H9 (cell line): Measurements from ENCODE around the gene CDK5RAP1. TPM values are rescaled to one million over a fixed set of nuclear protein-coding genes. Genes with fewer than 3 reads are reported as not detected.

ENCODE experiments used
- DNase-seq: peaks from one replicate; pipeline ENCODE4 v3.0.0-alpha.2; 2017
- H2AFZ ChIP-seq: one replicate; pipeline ENCODE4 v1.6.1; 2013; ENCODE audit warnings: mild to moderate bottlenecking, low read length, control low read depth, moderate library complexity
- H2AK5ac ChIP-seq: 2 replicates; pipeline ENCODE4 v1.6.1; 2013; ENCODE audit warnings: low read length, control low read depth, mixed read lengths; ENCODE audit not compliant: insufficient read length
- H2BK120ac ChIP-seq: one replicate; pipeline ENCODE4 v1.6.1; 2013; ENCODE audit warnings: low read depth, mild to moderate bottlenecking, low read length, control low read depth, inconsistent platforms; ENCODE audit not compliant: poor library complexity, severe bottlenecking
- H2BK12ac ChIP-seq: 2 replicates; pipeline ENCODE4 v1.6.1; 2013; ENCODE audit warnings: low read length, control low read depth, mixed read lengths, low read depth; ENCODE audit not compliant: insufficient read length
- H2BK15ac ChIP-seq: 2 replicates; pipeline ENCODE4 v1.6.1; 2013; ENCODE audit warnings: low read depth, low read length, control low read depth
- H2BK20ac ChIP-seq: one replicate; pipeline ENCODE4 v1.6.1; 2013; ENCODE audit warnings: low read depth, mild to moderate bottlenecking, low read length, control low read depth, inconsistent platforms; ENCODE audit not compliant: poor library complexity, severe bottlenecking
- H2BK5ac ChIP-seq: 2 replicates; pipeline ENCODE4 v1.6.1; 2013; ENCODE audit warnings: low read length, control low read depth, mixed read lengths; ENCODE audit not compliant: insufficient read length
- H3K14ac ChIP-seq: 2 replicates; pipeline ENCODE4 v1.6.1; 2013; ENCODE audit warnings: low read length, control low read depth; ENCODE audit not compliant: insufficient read depth
- H3K18ac ChIP-seq: 2 replicates; pipeline ENCODE4 v1.6.1; 2013; ENCODE audit warnings: low read depth, mild to moderate bottlenecking, mixed read lengths, low read length, control low read depth; ENCODE audit not compliant: insufficient read length
- H3K23ac ChIP-seq: 2 replicates; pipeline ENCODE4 v1.6.1; 2013; ENCODE audit warnings: low read length, control low read depth, mixed read lengths, low read depth; ENCODE audit not compliant: insufficient read length
- H3K23me2 ChIP-seq: 2 replicates; pipeline ENCODE4 v1.6.1; 2013; ENCODE audit warnings: low read depth, mild to moderate bottlenecking, mixed read lengths, low read length, control low read depth; ENCODE audit not compliant: insufficient read length, poor library complexity, severe bottlenecking
- H3K27ac ChIP-seq: 2 replicates; pipeline ENCODE4 v1.5.1; 2013; ENCODE audit warnings: low read length, control low read depth, mixed read lengths, low read depth; ENCODE audit not compliant: insufficient read length
- H3K27me3 ChIP-seq: 2 replicates; pipeline ENCODE4 v1.6.1; 2013; ENCODE audit warnings: low read length, control low read depth, inconsistent platforms; ENCODE audit not compliant: insufficient read depth
- H3K4ac ChIP-seq: 2 replicates; pipeline ENCODE4 v1.6.1; 2013; ENCODE audit warnings: low read depth, mild to moderate bottlenecking, control low read depth, inconsistent platforms, low read length, moderate library complexity
- H3K4me1 ChIP-seq: 2 replicates; pipeline ENCODE4 v1.6.1; 2013; ENCODE audit warnings: low read length, control low read depth, inconsistent platforms; ENCODE audit not compliant: insufficient read depth
- H3K4me2 ChIP-seq: 2 replicates; pipeline ENCODE4 v1.6.1; 2013; ENCODE audit warnings: low read length, control low read depth, mixed read lengths; ENCODE audit not compliant: insufficient read length, insufficient read depth
- H3K56ac ChIP-seq: 2 replicates; pipeline ENCODE4 v1.6.1; 2013; ENCODE audit warnings: low read depth, mild to moderate bottlenecking, mixed read lengths, low read length, control low read depth; ENCODE audit not compliant: insufficient read length
- H3K79me1 ChIP-seq: 2 replicates; pipeline ENCODE4 v1.6.1; 2013; ENCODE audit warnings: low read depth, mild to moderate bottlenecking, moderate library complexity, low read length, control low read depth, inconsistent platforms; ENCODE audit not compliant: insufficient read depth, poor library complexity, severe bottlenecking
- H3K79me2 ChIP-seq: 2 replicates; pipeline ENCODE4 v1.6.1; 2013; ENCODE audit warnings: low read length, control low read depth, inconsistent platforms; ENCODE audit not compliant: insufficient read depth
- H3K9ac ChIP-seq: 2 replicates; pipeline ENCODE4 v1.6.1; 2013; ENCODE audit warnings: low read length, control low read depth, mixed read lengths; ENCODE audit not compliant: insufficient read length; ENCODE audit errors: extremely low read depth
- H3K9me3 ChIP-seq: one replicate; pipeline ENCODE4 v1.6.1; 2013; ENCODE audit warnings: low read depth, low read length, inconsistent platforms; ENCODE audit not compliant: control insufficient read depth
- H3T11ph ChIP-seq: one replicate; pipeline ENCODE4 v1.6.1; 2013; ENCODE audit warnings: mild to moderate bottlenecking, low read length, control low read depth, inconsistent platforms
- H4K20me1 ChIP-seq: one replicate; pipeline ENCODE4 v1.6.1; 2013; ENCODE audit not compliant: control insufficient read depth, insufficient read length, insufficient read depth
- H4K5ac ChIP-seq: 2 replicates; pipeline ENCODE4 v1.6.1; 2013; ENCODE audit warnings: low read depth, mild to moderate bottlenecking, mixed read lengths, low read length, control low read depth; ENCODE audit not compliant: insufficient read length
- H4K8ac ChIP-seq: replicated peaks from 2 replicates; pipeline ENCODE4 v1.6.1; 2013; ENCODE audit warnings: low read length, control low read depth, mixed read lengths, low read depth; ENCODE audit not compliant: insufficient read length
- H4K91ac ChIP-seq: 2 replicates; pipeline ENCODE4 v1.6.1; 2013; ENCODE audit warnings: low read depth, mild to moderate bottlenecking, moderate library complexity, mixed read lengths, low read length, control low read depth; ENCODE audit not compliant: insufficient read length
- H3K27ac Mint-ChIP-seq, 3 experiments: 2 replicates in 2 of 3; 3 replicates in 1 of 3; pipeline ENCODE4 v1.8.0; 2020 to 2021; ENCODE audit warnings: mixed read lengths in 3 of 3, mild to moderate bottlenecking in 1 of 3, moderate library complexity in 1 of 3
- H3K27me3 Mint-ChIP-seq: 2 replicates; pipeline ENCODE4 v1.8.0; 2021; ENCODE audit warnings: low read depth, mild to moderate bottlenecking, moderate library complexity, mixed read lengths
- H3K36me3 Mint-ChIP-seq, 3 experiments: 2 replicates in 2 of 3; 3 replicates in 1 of 3; pipeline ENCODE4 v1.8.0; 2020 to 2021; ENCODE audit warnings: low read depth in 3 of 3, mixed read lengths in 3 of 3; ENCODE audit not compliant: insufficient read depth in 1 of 3
- H3K4me1 Mint-ChIP-seq, 2 experiments: 2 replicates each; pipeline ENCODE4 v1.8.0; 2020; ENCODE audit warnings: mixed read lengths in 2 of 2
- H3K4me3 Mint-ChIP-seq, 2 experiments: 2 replicates in 1 of 2; 3 replicates in 1 of 2; pipeline ENCODE4 v1.8.0; 2020 to 2021; ENCODE audit warnings: mild to moderate bottlenecking in 2 of 2, mixed read lengths in 2 of 2, moderate library complexity in 1 of 2
- H3K9me3 Mint-ChIP-seq, 2 experiments: 2 replicates in 1 of 2; 3 replicates in 1 of 2; pipeline ENCODE4 v1.8.0; 2020; ENCODE audit warnings: mild to moderate bottlenecking in 2 of 2, mixed read lengths in 2 of 2, moderate library complexity in 1 of 2
- CTCF ChIP-seq: fragments of 200-600 bp; sonication (generic); conservative IDR thresholded peaks from 3 replicates; pipeline ENCODE4 v1.8.0; 2021; ENCODE audit warnings: antibody characterized with exemption, mild to moderate bottlenecking
- WGBS: extraction: QIAGEN DNeasy Blood & Tissue Kit; methylation state at CpG from one replicate; pipeline ENCODE4 v1.1.7; 2013; ENCODE audit warnings: missing lambda C conversion rate, low lambda C conversion rate, mixed read lengths; ENCODE audit not compliant: insufficient read length; ENCODE audit errors: extremely low coverage; 5-methylcytosine and 5-hydroxymethylcytosine counted together
- total RNA-seq: library from RNA; stranded (reverse); gene quantifications from 2 replicates; pipeline ENCODE4 v1.2.1, GENCODE V29; 2021

CDK5RAP1 gene
- total RNA-seq, 1 experiment from 2014 or later: 66.4 TPM

GRCh38 chr20:33408313-33408712 is 7.0 kb upstream of the CDK5RAP1 start:
- no peak for TF ChIP-seq CTCF

More at GRCh38 chr20:33408313-33408712, 7.0 kb upstream of the CDK5RAP1 start:
- Histone ChIP-seq H2AFZ (no peak overlapping the region), H3K23me2 (no peaks in the 10 kb centered on the region), H4K5ac (no peak overlapping the region), H3K4me1 (no peaks in the 10 kb centered on the region), H4K8ac (no peak overlapping the region), H3K4me2 (no peak overlapping the region), H3K56ac (no peak overlapping the region), H3K27ac (no peak overlapping the region), H2AK5ac (no peak overlapping the region), H3K14ac (no peak overlapping the region), H3K27me3 (no peaks in the 10 kb centered on the region), H2BK120ac (no peak overlapping the region), H2BK15ac (no peak overlapping the region), H3K23ac (no peak overlapping the region), H3T11ph (no peak overlapping the region), H3K4ac (no peak overlapping the region), H3K18ac (no peak overlapping the region), H2BK20ac (no peak overlapping the region), H3K9me3 (no peaks in the 10 kb centered on the region), H3K9ac (no peak overlapping the region), H3K79me1 (no peaks in the 10 kb centered on the region), H2BK12ac (no peak overlapping the region), H2BK5ac (no peak overlapping the region), H4K20me1 (no peaks in the 10 kb centered on the region), H3K79me2 (no peaks in the 10 kb centered on the region), H4K91ac (no peak overlapping the region)
- no peaks in the 10 kb centered on the region for H3K27me3 Mint-ChIP-seq
- 0 out of 7 replicates have a peak overlapping the region, but pooled peaks of 1 of the 3 experiments have one; percentile 29 for H3K27ac Mint-ChIP-seq
- H3K4me1 Mint-ChIP-seq: 0 out of 4 replicates have a peak, but pooled peaks cover 0 to 3% of the 10 kb centered on the region in 2 experiments
- DNase-seq: no peak
- WGBS: no CpG with 5 or more reads among the region's 12 CpGs
- H3K36me3 Mint-ChIP-seq: peaks cover 0 to 17% (median 10%) of the 10 kb centered on the region in 3 experiments; a peak in 3 of 7 replicates
- H3K9me3 Mint-ChIP-seq: no peaks in the 10 kb centered on the region
- no peak overlapping the region for H3K4me3 Mint-ChIP-seq
